Measurements from ENCODE around the gene SERINC3. TPM values are rescaled to one million over a fixed set of nuclear protein-coding genes. Genes with fewer than 3 reads are reported as not detected.

The SERINC3 gene
- total RNA-seq, result 100 to 1,000 TPM in 8 of 9 donors, 10 to 100 TPM in 1; 72.3 to 213 (median 155) TPM
- polyA plus RNA-seq, result 100 to 1,000 TPM in 1 of 3 donors, 10 to 100 TPM in 2; 51.5 to 137 (median 54.5) TPM
- long read RNA-seq, donor 1, full-length matches to known transcripts, result 31 of 58 reads
- long read RNA-seq, donor 1, partial matches to known transcripts, result 27 of 58 reads
- long read RNA-seq, donor 1, other reads (novel, unspliced or antisense), result 0 of 58 reads
- long read RNA-seq, donor 2, full-length matches to known transcripts, result 45 of 85 reads
- long read RNA-seq, donor 2, partial matches to known transcripts, result 40 of 85 reads
- long read RNA-seq, donor 2, other reads (novel, unspliced or antisense), result 0 of 85 reads
- long read RNA-seq, donor 3, full-length matches to known transcripts, result 45 of 58 reads
- long read RNA-seq, donor 3, partial matches to known transcripts, result 13 of 58 reads
- long read RNA-seq, donor 3, other reads (novel, unspliced or antisense), result 0 of 58 reads
- long read RNA-seq, donor 4, full-length matches to known transcripts, result 126 of 142 reads
- long read RNA-seq, donor 4, partial matches to known transcripts, result 7 of 142 reads
- long read RNA-seq, donor 4, other reads (novel, unspliced or antisense), result 9 of 142 reads
- long read RNA-seq, donor 5, full-length matches to known transcripts, result 458 of 517 reads
- long read RNA-seq, donor 5, partial matches to known transcripts, result 28 of 517 reads
- long read RNA-seq, donor 5, other reads (novel, unspliced or antisense), result 31 of 517 reads
- long read RNA-seq, donor 6, full-length matches to known transcripts, result 75 of 86 reads
- long read RNA-seq, donor 6, partial matches to known transcripts, result 3 of 86 reads
- long read RNA-seq, donor 6, other reads (novel, unspliced or antisense), result 8 of 86 reads
- long read RNA-seq, donor 7, full-length matches to known transcripts, result 21 of 38 reads
- long read RNA-seq, donor 7, partial matches to known transcripts, result 17 of 38 reads
- long read RNA-seq, donor 7, other reads (novel, unspliced or antisense), result 0 of 38 reads
- long read RNA-seq, donor 8, full-length matches to known transcripts, result 72 of 126 reads
- long read RNA-seq, donor 8, partial matches to known transcripts, result 54 of 126 reads
- long read RNA-seq, donor 8, other reads (novel, unspliced or antisense), result 0 of 126 reads
- long read RNA-seq, donor 9, full-length matches to known transcripts, result 46 of 72 reads
- long read RNA-seq, donor 9, partial matches to known transcripts, result 26 of 72 reads
- long read RNA-seq, donor 9, other reads (novel, unspliced or antisense), result 0 of 72 reads
- long read RNA-seq, donor 10, full-length matches to known transcripts, result 24 of 24 reads
- long read RNA-seq, donor 10, partial matches to known transcripts, result 0 of 24 reads
- long read RNA-seq, donor 10, other reads (novel, unspliced or antisense), result 0 of 24 reads

- Histone ChIP-seq H3K9me3 (replicated peaks in 1 of 3) (no peaks in the 10 kb centered on the region), H3K27ac (peak within 1 kb of the TSS; percentile 48 to 99 (median 98)), H3K36me3 (replicated peaks in 1 of 2) (no peaks in the 10 kb centered on the region), H3K4me3 (peak within 1 kb of the TSS; percentile 76 to 93 (median 88)), H3K4me1 (replicated peaks in 1 of 2) (peaks cover 28 to 44% of the 10 kb centered on the region in 2 donors), H3K27me3 (no peaks in the 10 kb centered on the region)
- WGBS, 4 donors, result 0 to 1% (median 1%) methylated on average over 18 to 49 of the region's 49 CpGs
- peak; percentile 95 to 98 (median 97) for DNase-seq
- TF ChIP-seq CTCF (IDR thresholded peaks at IDR 0.05) (peak in 1 of 6 experiments; percentile 4), POLR2A (IDR thresholded peaks at IDR 0.05) (peak; percentile 72 to 96)
- intact Hi-C loops (cut with DNase I), result no loop called here
Observed at GRCh38 chr20:44521484-44522481, at the start of gene SERINC3. SERINC3 (minus strand) TSS chr20:44522070; CDS start chr20:44521951, 119 bp downstream.

- no peak overlapping the region for H3K4me3 ChIP-seq
- intact Hi-C loops (cut with DNase I), result no loop called here
- H3K9me3 ChIP-seq (replicated peaks in 1 of 3), result no peaks in the 10 kb centered on the region
- TF ChIP-seq POLR2A (IDR thresholded peaks at IDR 0.05), result no peak
- TF ChIP-seq CTCF (IDR thresholded peaks at IDR 0.05), result no peak
- H3K36me3 ChIP-seq (replicated peaks in 1 of 2), result no peaks in the 10 kb centered on the region
- H3K27ac ChIP-seq, result peak overlapping the region in 2 of 5 donors; percentile 87 to 91
- DNase-seq, result no peak
- H3K27me3 ChIP-seq, result no peaks in the 10 kb centered on the region
- WGBS, 4 donors, result 74 to 78% (median 77%) methylated on average over 6 of the region's 6 CpGs
- H3K4me1 ChIP-seq (replicated peaks in 1 of 2), result peaks cover 18 to 32% of the 10 kb centered on the region in 2 donors
Observed at GRCh38 chr20:44571362-44571988, 49.6 kb upstream of the SERINC3 start.

DNA sequence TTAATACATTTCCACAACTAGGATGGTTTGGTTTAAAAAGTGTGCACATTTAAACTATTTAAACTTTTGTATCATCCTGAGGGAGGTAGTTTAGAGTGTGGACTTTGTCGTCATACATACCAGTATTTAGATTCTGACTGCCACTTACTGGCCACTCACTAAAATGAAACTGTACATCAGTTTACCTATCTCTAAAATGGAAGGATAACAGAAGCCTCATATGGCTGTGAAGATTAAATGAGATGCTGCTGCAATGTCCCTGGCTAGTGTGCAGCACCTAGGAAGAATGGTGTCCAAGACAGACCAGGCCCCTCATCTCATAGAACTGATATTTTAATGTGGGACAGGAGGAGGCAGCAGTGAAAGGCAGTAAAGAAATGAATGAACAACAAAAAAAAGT is 48.5 kb upstream of the SERINC3 start:
- no peak for TF ChIP-seq CTCF (IDR thresholded peaks at IDR 0.05)
- TF ChIP-seq POLR2A (IDR thresholded peaks at IDR 0.05), result no peak
- 89 to 97% (median 97%) methylated on average over 1 of the region's 1 CpG for WGBS, 4 donors
- no peaks in the 10 kb centered on the region for H3K36me3 ChIP-seq (replicated peaks in 1 of 2)
- H3K9me3 ChIP-seq (replicated peaks in 1 of 3), result no peaks in the 10 kb centered on the region
- H3K4me1 ChIP-seq (replicated peaks in 1 of 2), result peaks cover 17 to 29% of the 10 kb centered on the region in 2 donors
- no peak for DNase-seq
- H3K4me3 ChIP-seq, result no peak overlapping the region
- no peaks in the 10 kb centered on the region for H3K27me3 ChIP-seq
- no peak overlapping the region for H3K27ac ChIP-seq
- intact Hi-C loops (cut with DNase I), result no loop called here

All from adrenal gland (tissue), 19 donors.